SKM-1 (cell line): ENCODE results near the gene EID2B.

Source experiments
- DNase-seq: peaks from one replicate; lab custom pipeline; 2025; ENCODE audit not compliant: unreplicated experiment; lab: John Stamatoyannopoulos, UW

The EID2B gene

GRCh38 chr19:39532233-39533002, at the start of gene EID2B:
Gene EID2B, minus strand, starts transcription at chr19:39532852. Its CDS starts 50 bp downstream, at chr19:39532802.
- DNase-seq, result peak; percentile 95

GRCh38 chr19:39582442-39582841, 49.8 kb upstream of the EID2B start:
- no peak for DNase-seq

GRCh38 chr19:39568604-39569003, 36.0 kb upstream of the EID2B start:
- no peak for DNase-seq

- no peak for DNase-seq
Observed at GRCh38 chr19:39566064-39566463, 33.4 kb upstream of the EID2B start.

GRCh38 chr19:39563408-39563807, 30.8 kb upstream of the EID2B start:
- DNase-seq, result no peak

DNA sequence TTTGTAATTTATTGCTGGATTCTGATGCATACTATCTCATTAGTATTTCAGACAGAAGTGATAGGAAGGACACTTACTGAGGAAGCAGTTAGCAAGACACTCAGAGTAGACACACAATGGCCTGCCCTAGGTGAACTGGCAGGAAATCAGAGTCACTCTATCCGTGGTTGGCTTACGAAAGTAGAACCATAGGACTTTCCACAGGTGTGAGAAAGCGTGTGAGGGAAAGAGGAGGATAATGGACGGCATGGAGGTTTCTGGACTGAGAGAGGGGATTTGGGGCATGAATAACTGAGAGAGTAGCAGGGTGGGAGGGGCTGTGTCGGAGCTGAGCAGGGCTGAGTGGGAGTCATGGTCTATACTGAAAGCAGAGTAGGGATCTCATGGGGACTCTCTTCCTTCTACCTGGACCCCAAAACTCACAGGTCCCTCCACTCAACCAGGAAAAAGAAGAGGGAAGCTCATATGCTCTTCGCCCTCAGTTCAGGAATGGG, 26.0 kb upstream of the EID2B start:
- no peak for DNase-seq

GRCh38 chr19:39557811-39558623, 25.4 kb upstream of the EID2B start:
- no peak for DNase-seq

- DNase-seq, result no peak
Observed at GRCh38 chr19:39555883-39556282, 23.2 kb upstream of the EID2B start.

GRCh38 chr19:39554701-39555311, 22.2 kb upstream of the EID2B start:
- DNase-seq, result no peak

DNA sequence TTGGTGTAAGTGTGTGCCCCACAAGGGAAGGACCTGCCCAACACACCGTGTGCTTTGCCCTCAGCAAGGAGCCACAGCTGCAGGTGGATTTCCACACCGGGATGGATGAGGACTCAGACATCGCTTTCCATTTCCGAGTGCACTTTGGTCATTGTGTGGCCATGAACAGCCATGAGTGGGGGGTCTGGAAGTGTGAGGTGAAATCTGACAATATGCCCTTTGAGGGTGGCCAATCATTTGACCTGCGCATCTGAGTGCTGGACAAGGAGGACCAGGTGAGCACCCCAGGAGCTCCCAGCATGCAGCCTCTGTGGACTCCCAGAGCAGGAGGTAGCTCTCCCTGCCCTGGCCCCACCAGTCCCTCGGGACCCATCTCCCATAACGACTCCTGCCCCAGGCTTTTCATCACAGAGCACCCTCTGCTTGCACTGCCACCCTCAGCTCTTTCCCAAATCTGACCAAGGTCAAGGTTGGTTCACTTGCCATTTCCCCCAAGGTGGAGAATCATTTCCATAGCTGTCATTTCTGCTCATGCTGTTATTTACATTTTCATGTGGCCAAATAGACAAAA, 20.5 kb upstream of the EID2B start:
- no peak for DNase-seq

DNA sequence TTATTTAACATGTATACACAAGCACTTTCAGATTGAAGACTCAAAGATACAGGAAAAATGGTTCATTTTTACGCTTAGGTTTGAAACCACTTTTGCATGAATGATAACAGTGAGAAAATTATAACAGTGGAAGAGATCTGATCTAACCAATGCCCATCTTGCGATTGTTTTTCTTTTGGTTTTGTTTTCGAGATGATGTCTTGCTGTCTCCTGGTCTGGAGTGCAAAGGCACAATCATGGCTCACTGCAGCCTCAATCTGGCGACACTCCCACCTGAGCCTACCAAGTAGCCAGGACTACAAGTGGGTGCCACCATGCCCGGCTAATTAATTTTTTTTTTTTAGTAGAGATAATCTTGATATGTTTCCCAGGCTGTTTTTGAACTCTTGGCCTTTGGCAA, 17.5 kb upstream of the EID2B start:
- no peak for DNase-seq

DNA sequence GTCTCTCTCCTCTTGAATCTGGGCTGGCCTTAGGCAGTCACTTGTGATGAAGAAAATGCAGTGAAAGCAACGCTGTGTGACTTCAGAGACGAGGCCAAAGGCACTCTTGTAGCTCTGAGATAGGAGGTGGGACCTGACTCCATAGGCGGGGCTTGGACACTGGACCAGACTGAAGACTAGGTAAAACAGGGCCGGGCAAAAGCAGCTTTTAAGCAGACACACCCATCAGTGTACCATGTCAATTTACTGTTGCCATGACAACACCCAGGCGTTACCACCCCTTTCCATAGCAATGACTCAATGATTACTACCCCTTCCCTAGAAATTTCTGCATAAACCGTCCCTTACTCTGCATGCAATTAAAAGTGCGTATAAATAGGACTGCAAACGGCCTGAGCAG, 13.9 kb upstream of the EID2B start:
- DNase-seq, result no peak

- no peak for DNase-seq
Observed at GRCh38 chr19:39544911-39545310, 12.3 kb upstream of the EID2B start.

- no peak for DNase-seq
Observed at GRCh38 chr19:39544226-39544903, 11.7 kb upstream of the EID2B start.

DNA sequence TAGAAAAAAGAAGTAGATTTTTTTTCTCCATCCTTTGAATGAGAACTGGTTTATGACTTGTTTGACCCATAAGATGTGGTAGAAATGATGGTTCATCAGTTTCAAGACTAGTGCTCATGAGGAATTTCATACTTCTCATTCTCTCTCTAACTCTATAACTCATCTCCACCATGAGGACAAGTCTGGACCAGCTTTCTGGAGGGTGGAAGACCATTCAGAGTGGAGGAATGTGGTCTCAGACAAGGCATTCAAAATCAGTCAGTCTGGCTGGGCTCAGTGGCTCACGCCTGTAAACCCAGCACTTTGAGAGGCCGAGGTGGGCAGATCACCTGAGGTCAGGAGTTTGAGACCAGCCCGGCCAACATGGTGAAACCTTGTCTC, 10.8 kb upstream of the EID2B start:
- DNase-seq, result no peak

- no peak for DNase-seq
Observed at GRCh38 chr19:39542206-39542605, 9.6 kb upstream of the EID2B start.

- DNase-seq, result no peak
Observed at GRCh38 chr19:39540333-39540673, 7.7 kb upstream of the EID2B start.

GRCh38 chr19:39539518-39540332, 7.1 kb upstream of the EID2B start, which contains the start of gene EID2:
Gene EID2, minus strand, starts transcription at chr19:39540161. Its CDS starts 82 bp downstream, at chr19:39540079.
- DNase-seq, result peak; percentile 83

DNA sequence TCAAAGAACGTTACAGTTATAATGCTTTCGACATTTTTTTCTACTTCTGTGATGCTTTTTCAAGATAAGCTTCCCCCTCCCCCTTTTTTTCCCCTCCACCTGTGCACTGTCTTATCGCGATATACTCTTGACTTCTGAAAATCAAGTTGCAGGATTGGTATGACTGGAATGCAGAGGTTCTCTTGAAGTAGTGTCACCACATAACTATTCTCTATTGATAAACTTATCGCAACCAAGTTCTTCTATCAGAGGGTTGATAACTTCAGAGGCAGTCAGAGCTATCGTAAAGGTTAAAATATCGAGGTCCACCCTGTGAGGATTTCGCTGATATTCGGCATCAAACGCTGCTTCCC, 6.5 kb upstream of the EID2B start:
- no peak for DNase-seq

GRCh38 chr19:39533791-39534190, 1.1 kb upstream of the EID2B start:
- DNase-seq, result no peak
